Esophagus muscularis mucosa (tissue), 4 donors: Measurements from ENCODE around the gene MSI2. TPM values are rescaled to one million over a fixed set of nuclear protein-coding genes. Genes with fewer than 3 reads are reported as not detected.

Experiments used
- DNase-seq: peaks from one replicate; pipeline ENCODE4 v3.0.0-alpha.2; 2017; ENCODE audit errors: extremely low spot score
- H3K27ac ChIP-seq, 4 donors: fragments of 200-600 bp; sonication (generic); replicated peaks in 1 of 4; 1 replicate in 3 of 4; 2 replicates in 1 of 4; pipeline ENCODE4 v1.5.1; 2016 to 2019; ENCODE audit warnings: mild to moderate bottlenecking in 1 of 4
- H3K27me3 ChIP-seq, 4 donors: fragments of 200-600 bp; sonication (generic); one replicate each; pipeline versions ENCODE4 v1.5.1 to v1.6.0; 2016 to 2019
- H3K36me3 ChIP-seq, 4 donors: fragments of 200-600 bp; sonication (generic); one replicate each; pipeline ENCODE4 v1.5.1; 2016 to 2019
- H3K4me1 ChIP-seq, 4 donors: fragments of 200-600 bp; sonication (generic); one replicate each; pipeline ENCODE4 v1.5.1; 2016 to 2019
- H3K4me3 ChIP-seq, 4 donors: fragments of 200-600 bp; sonication (generic); 1 replicate in 2 of 4; 2 replicates in 2 of 4; pipeline ENCODE4 v1.5.1; 2016 to 2019; ENCODE audit warnings: mild to moderate bottlenecking in 4 of 4, moderate library complexity in 1 of 4
- H3K9me3 ChIP-seq, 4 donors: fragments of 200-600 bp; sonication (generic); 1 replicate in 3 of 4; 2 replicates in 1 of 4; pipeline ENCODE4 v1.5.1; 2016 to 2019
- EP300 ChIP-seq: sonication (generic); formaldehyde crosslinking; IDR thresholded peaks from one replicate; pipeline ENCODE4 v1.6.1; 2017; ENCODE audit warnings: antibody characterized with exemption
- POLR2A ChIP-seq: fragments of 450-650 bp; IDR thresholded peaks from one replicate; pipeline ENCODE4 v1.6.1; 2017; ENCODE audit warnings: antibody characterized with exemption, moderate library complexity, mild to moderate bottlenecking, low read depth
- POLR2AphosphoS5 ChIP-seq, 2 donors: sonication (generic); formaldehyde crosslinking; IDR thresholded peaks; one replicate each; pipeline ENCODE4 v1.6.1; 2017; ENCODE audit warnings: antibody characterized with exemption in 2 of 2
- WGBS: methylation state at CpG from one replicate; pipeline ENCODE4 v1.1.5; 2018; 5-methylcytosine and 5-hydroxymethylcytosine counted together
- intact Hi-C: fragments of 100-400 bp; cut with DNase I; formaldehyde crosslinking; loops from one replicate; pipeline ENCODE4 v1.15.1; 2023
- total RNA-seq, 4 donors: library from RNA; depleted of rRNA; stranded (reverse); fragments of >200 nt; gene quantifications; one replicate each; pipeline versions ENCODE4 v1.1.0 to v1.2.1, GENCODE V29; 2016
- TF ChIP-seq, protein P1 (sequence below), 3 experiments: fragments of 200-600 bp in 2 of 3; fragments of 450-650 bp in 1 of 3; sonication (generic) in 2 of 3; IDR thresholded peaks; one replicate each; pipeline ENCODE4 v1.5.1; 2017 to 2019; ENCODE audit warnings: antibody characterized with exemption in 3 of 3, mild to moderate bottlenecking in 2 of 3, moderate library complexity in 1 of 3

Gene MSI2
- total RNA-seq, 4 donors from 2014 or later: 28.8 to 39.0 (median 29.6) TPM

DNA sequence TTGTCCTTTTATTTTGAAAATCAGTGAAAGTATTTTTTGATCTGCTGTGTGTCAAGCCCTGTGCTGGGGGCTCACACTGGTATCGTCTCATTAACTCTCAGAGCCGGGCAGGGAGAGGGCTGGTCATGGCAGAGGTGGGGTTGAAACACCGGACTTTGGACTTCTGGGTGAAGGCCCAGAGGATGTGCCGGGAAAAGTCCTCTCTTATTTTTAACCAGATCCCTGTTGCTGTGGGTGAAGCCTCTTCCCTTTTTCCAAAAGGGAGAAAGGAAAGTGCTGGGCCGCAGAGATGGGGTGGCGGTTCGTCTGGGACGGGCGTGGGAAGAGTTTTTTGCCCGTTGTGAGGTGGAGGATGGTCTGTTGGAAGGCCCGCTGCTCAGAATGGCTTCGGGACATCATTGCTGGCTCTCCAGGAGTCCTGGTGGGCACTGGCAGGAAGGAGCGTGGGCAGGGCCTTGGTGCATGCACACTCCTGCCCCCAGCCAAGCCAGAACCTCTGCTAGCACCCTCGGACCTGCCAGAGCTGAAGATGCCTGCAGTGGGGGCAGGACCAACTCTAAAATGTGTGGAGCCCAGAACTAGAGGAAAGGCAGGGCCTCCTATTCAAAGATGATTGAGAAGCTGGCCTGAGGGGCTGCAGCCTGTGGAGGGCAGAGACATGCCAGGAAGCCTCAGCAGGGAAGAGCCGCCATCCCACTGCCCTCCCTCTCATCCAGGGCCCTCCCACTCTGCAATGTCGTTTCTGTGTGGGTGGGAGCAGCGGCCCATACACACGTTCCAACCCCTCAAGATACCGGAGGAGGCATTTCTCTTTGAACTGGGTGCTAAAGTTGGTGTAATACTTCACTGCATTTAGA, 275.6 kb downstream of the MSI2 start:
- H3K36me3 ChIP-seq: no peaks in the 10 kb centered on the region
- H3K4me3 ChIP-seq: no peak overlapping the region
- no peak overlapping the region for H3K27ac ChIP-seq
- no peak for DNase-seq
- peaks cover 21 to 34% (median 24%) of the 10 kb centered on the region in 4 donors for H3K4me1 ChIP-seq
- no peak for TF ChIP-seq POLR2AphosphoS5 (IDR thresholded peaks at IDR 0.05)
- no peaks in the 10 kb centered on the region for H3K27me3 ChIP-seq
- intact Hi-C loops: no loop called here
- no peaks in the 10 kb centered on the region for H3K9me3 ChIP-seq
- WGBS: 94% methylated on average over 18 of the region's 19 CpGs

DNA sequence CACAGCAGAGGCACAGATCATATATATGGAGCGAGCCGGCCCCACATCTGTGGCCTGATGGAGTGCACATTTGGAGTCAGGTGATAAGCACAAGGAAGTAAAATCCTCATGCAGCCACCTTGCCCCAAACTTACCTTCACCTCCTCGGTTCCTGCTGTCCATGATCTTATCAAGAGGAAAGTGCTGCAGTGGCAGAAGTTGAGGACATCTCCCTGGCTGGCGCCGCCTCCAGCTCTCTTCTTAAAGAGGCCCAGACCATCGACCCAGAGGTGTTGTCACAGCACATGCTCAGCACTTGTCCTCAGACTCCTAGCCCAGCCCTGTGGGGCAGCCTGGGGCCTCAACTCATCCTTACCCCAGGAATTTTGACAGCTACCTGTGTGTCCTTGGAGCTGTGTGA, 276.2 kb downstream of the MSI2 start:
- no peak for DNase-seq
- no peaks in the 10 kb centered on the region for H3K27me3 ChIP-seq
- no peaks in the 10 kb centered on the region for H3K36me3 ChIP-seq
- intact Hi-C loops: no loop called here
- TF ChIP-seq POLR2AphosphoS5 (IDR thresholded peaks at IDR 0.05) (no peak), POLR2A (no peak), EP300 (no peak)
- TF ChIP-seq, protein P1, sequence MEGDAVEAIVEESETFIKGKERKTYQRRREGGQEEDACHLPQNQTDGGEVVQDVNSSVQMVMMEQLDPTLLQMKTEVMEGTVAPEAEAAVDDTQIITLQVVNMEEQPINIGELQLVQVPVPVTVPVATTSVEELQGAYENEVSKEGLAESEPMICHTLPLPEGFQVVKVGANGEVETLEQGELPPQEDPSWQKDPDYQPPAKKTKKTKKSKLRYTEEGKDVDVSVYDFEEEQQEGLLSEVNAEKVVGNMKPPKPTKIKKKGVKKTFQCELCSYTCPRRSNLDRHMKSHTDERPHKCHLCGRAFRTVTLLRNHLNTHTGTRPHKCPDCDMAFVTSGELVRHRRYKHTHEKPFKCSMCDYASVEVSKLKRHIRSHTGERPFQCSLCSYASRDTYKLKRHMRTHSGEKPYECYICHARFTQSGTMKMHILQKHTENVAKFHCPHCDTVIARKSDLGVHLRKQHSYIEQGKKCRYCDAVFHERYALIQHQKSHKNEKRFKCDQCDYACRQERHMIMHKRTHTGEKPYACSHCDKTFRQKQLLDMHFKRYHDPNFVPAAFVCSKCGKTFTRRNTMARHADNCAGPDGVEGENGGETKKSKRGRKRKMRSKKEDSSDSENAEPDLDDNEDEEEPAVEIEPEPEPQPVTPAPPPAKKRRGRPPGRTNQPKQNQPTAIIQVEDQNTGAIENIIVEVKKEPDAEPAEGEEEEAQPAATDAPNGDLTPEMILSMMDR (IDR thresholded peaks at IDR 0.05): no peak
- H3K4me3 ChIP-seq: no peak overlapping the region
- 93% methylated on average over 6 of the region's 6 CpGs for WGBS
- no peaks in the 10 kb centered on the region for H3K9me3 ChIP-seq
- H3K4me1 ChIP-seq: peaks cover 21 to 38% (median 29%) of the 10 kb centered on the region in 4 donors
- H3K27ac ChIP-seq: no peak overlapping the region

DNA sequence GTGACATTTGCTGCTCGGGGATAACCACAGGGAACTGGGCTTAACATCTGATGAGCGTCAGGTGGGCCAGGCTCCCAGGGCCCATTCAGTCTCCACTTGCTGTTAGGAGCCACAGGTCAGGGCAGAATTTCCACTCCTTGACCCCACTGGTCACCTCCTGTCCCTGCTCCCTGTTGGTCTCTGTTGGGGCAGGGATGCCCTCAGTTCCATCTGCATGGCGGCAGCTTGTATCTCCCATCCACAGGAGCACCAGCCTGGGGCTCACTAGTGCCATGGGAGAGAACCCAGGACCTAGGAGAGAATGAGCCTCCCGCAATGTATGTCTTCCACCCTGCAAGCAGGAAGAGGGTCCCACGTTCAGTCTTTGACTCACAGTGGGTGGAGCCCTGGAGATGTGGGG, 276.6 kb downstream of the MSI2 start:
- intact Hi-C loops: no loop called here
- Histone ChIP-seq H3K4me1 (peaks cover 21 to 38% (median 32%) of the 10 kb centered on the region in 4 donors), H3K27ac (no peak overlapping the region), H3K27me3 (no peaks in the 10 kb centered on the region), H3K36me3 (no peaks in the 10 kb centered on the region), H3K4me3 (no peak overlapping the region), H3K9me3 (no peaks in the 10 kb centered on the region)
- no peak for DNase-seq
- TF ChIP-seq POLR2AphosphoS5 (IDR thresholded peaks at IDR 0.05) (no peak), POLR2A (no peak), EP300 (no peak)
- TF ChIP-seq, protein P1 (IDR thresholded peaks at IDR 0.05): no peak
- WGBS: 98% methylated on average over 5 of the region's 5 CpGs

DNA sequence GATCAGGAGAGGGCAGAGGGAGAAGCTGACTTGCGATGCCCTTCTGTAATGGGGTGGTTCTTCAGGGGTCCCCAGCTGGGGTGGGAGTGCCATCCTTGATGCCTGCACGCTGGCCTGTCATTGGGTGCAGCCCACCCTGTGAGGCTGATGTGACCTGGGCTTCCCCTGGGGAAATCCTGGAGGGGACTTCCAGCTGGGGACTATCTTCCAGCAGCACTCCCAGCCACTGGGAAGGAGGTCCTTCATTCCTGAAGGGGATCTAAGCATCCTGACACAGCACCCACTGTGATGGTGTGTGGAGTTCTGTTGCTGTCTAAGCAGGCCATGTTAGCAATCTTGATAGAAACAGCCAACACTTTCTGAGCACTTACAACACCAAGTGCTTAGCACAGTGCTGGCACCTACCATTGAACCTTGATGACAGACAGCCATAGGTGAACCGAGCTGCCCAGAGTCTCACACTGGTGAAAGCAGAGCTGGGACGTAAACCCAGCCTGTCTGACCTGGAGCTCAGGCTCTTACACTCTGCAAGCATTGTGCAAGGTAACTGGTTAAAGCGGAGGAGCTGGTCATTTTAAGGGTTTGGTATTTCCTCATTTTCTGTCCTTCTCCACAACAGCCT, 277.5 kb downstream of the MSI2 start:
- intact Hi-C loops: no loop called here
- no peak for DNase-seq
- WGBS: 94% methylated on average over 5 of the region's 5 CpGs
- no peaks in the 10 kb centered on the region for H3K9me3 ChIP-seq
- TF ChIP-seq EP300 (no peak), POLR2AphosphoS5 (IDR thresholded peaks at IDR 0.05) (no peak), POLR2A (no peak)
- TF ChIP-seq, protein P1 (IDR thresholded peaks at IDR 0.05): no peak
- no peak overlapping the region for H3K27ac ChIP-seq
- H3K4me3 ChIP-seq: no peak overlapping the region
- peaks cover 29 to 41% (median 37%) of the 10 kb centered on the region in 4 donors for H3K4me1 ChIP-seq
- H3K27me3 ChIP-seq: no peaks in the 10 kb centered on the region
- H3K36me3 ChIP-seq: no peaks in the 10 kb centered on the region

DNA sequence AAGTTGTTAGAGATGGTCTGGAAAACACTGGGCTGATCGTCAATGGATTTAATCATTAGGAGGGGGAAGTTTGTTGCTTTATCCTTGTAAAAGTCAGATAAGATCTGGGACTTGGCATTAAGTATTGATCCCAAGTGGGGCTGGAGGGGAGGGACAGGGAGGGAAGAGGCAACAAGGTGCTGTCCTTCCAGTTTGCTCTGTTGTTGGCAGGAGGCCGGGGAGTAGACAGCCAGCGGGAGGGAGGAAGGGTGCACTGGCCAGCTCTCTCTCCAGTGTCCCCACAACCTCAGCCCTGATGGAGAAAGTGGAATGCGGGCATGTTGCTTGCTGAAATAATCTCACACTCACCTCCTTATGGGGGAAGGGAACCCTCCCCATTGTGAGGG, 278.5 kb downstream of the MSI2 start:
- H3K4me3 ChIP-seq: no peak overlapping the region
- H3K27ac ChIP-seq: no peak overlapping the region
- no peaks in the 10 kb centered on the region for H3K27me3 ChIP-seq
- H3K9me3 ChIP-seq: no peaks in the 10 kb centered on the region
- H3K36me3 ChIP-seq: no peaks in the 10 kb centered on the region
- intact Hi-C loops: no loop called here
- 90% methylated on average over 4 of the region's 4 CpGs for WGBS
- TF ChIP-seq POLR2AphosphoS5 (IDR thresholded peaks at IDR 0.05) (no peak), POLR2A (no peak), EP300 (no peak)
- TF ChIP-seq, protein P1 (IDR thresholded peaks at IDR 0.05): no peak
- DNase-seq: no peak
- H3K4me1 ChIP-seq: peaks cover 37 to 46% (median 41%) of the 10 kb centered on the region in 4 donors
